ENCODE data around the gene SLC48A1. TPM values are rescaled to one million over a fixed set of nuclear protein-coding genes. Genes with fewer than 3 reads are reported as not detected.

The SLC48A1 gene
- total RNA-seq, 1 donor, result 25.1 TPM

GRCh38 chr12:47828008-47828975 lies 55.3 kb downstream of the SLC48A1 start:
- no peak for DNase-seq (ENCODE audit: low read depth)
- TF ChIP-seq CTCF (IDR thresholded peaks at IDR 0.05; ENCODE audit: insufficient read depth, low read length), result no peak
- H3K4me3 ChIP-seq (ENCODE audit: low read depth, low read length), result no peak overlapping the region

- no peak overlapping the region for H3K4me3 ChIP-seq (ENCODE audit: low read depth, low read length)
- TF ChIP-seq CTCF (IDR thresholded peaks at IDR 0.05; ENCODE audit: insufficient read depth, low read length), result no peak
- DNase-seq (ENCODE audit: low read depth), result peak; percentile 73
These were observed 56.0 kb downstream of the SLC48A1 start for GRCh38 chr12:47828976-47829482.

- TF ChIP-seq CTCF (IDR thresholded peaks at IDR 0.05; ENCODE audit: insufficient read depth, low read length), result no peak
- no peak for DNase-seq (ENCODE audit: low read depth)
These were observed 56.5 kb downstream of the SLC48A1 start for GRCh38 chr12:47829584-47829983.

More at GRCh38 chr12:47829584-47829983, 56.5 kb downstream of the SLC48A1 start:
- H3K4me3 ChIP-seq (ENCODE audit: low read depth, low read length), result no peak overlapping the region

Other genes starting within 250 kb of the SLC48A1 start
- 15.7 and 25.7 TPM in 2 replicates for gene RPAP3, start 67.2 kb upstream of the SLC48A1 start, total RNA-seq (ENCODE audit: low replicate concordance)
- gene ENDOU, start 47.7 kb upstream of the SLC48A1 start, total RNA-seq (ENCODE audit: low replicate concordance), result 0.36 TPM in 1 of 2 replicates, not detected in the other
- 5.2 and 16.6 TPM in 2 replicates for gene RAPGEF3, start 14.4 kb upstream of the SLC48A1 start, total RNA-seq (ENCODE audit: low replicate concordance)
- 48.9 and 78.8 TPM in 2 replicates for gene HDAC7, start 46.7 kb downstream of the SLC48A1 start, total RNA-seq (ENCODE audit: low replicate concordance)
- 5.0 and 12.5 TPM in 2 replicates for gene VDR, start 131.8 kb downstream of the SLC48A1 start, total RNA-seq (ENCODE audit: low replicate concordance)
- gene TMEM106C, start 190.4 kb downstream of the SLC48A1 start, total RNA-seq (ENCODE audit: low replicate concordance), result 13.4 and 90.7 TPM in 2 replicates
- gene COL2A1, start 231.2 kb downstream of the SLC48A1 start, total RNA-seq (ENCODE audit: low replicate concordance), result not detected in 2 replicates